ENCODE data around the gene DSC3. TPM values are rescaled to one million over a fixed set of nuclear protein-coding genes. Genes with fewer than 3 reads are reported as not detected.

Gene DSC3
- total RNA-seq, 3 donors from 2014 or later (not counting 1 experiment from before 2014, with no cell fraction given), result not detected

DNA sequence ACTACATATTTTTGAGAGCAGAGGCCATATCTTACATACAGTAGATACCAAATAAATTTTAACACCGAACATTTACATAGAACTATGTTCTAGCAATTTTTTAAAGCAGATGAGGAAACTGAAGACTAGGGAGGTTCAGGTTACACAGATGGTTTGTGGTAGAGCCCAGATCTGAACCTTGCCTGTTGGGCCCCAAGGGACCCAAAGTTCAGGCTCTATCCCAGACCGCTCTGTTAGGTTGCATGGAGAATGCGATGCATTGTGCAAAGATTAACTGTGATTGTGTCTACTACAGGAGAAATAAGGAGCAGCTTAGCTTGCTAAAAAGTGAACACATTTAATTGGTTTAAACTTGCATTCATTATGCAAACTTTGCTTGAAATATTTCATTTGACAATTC, 16.4 kb upstream of the DSC3 start:
- Mint-ChIP-seq H3K36me3 (no peaks in the 10 kb centered on the region), H3K4me3 (no peak overlapping the region), H3K27ac (no peak overlapping the region), H3K9me3 (peaks cover 10 to 11% of the 10 kb centered on the region in 2 donors), H3K27me3 (ENCODE audit: low read depth in 2 of 2) (no peaks in the 10 kb centered on the region), H3K4me1 (no peaks in the 10 kb centered on the region)
- ATAC-seq (no peak), DNase-seq (no peak)
- Histone ChIP-seq H3K9me3 (ENCODE audit: control insufficient read depth, insufficient read depth, low read length) (no peaks in the 10 kb centered on the region), H3K4me3 (ENCODE audit: low read length) (no peak overlapping the region), H3K36me3 (ENCODE audit: control insufficient read depth, insufficient read depth, low read length) (no peaks in the 10 kb centered on the region), H3K27ac (ENCODE audit: low read length) (no peak overlapping the region), H3K27me3 (ENCODE audit: control insufficient read depth, insufficient read depth, low read length) (no peaks in the 10 kb centered on the region), H3K4me1 (ENCODE audit: control insufficient read depth, insufficient read depth, low read length) (no peaks in the 10 kb centered on the region)
- intact Hi-C loops (cut with micrococcal nuclease), result no loop called here
- WGBS (ENCODE audit: insufficient coverage), result 89% methylated on average over 2 of the region's 3 CpGs
- TF ChIP-seq CTCF (IDR thresholded peaks at IDR 0.05), result no peak

DNA sequence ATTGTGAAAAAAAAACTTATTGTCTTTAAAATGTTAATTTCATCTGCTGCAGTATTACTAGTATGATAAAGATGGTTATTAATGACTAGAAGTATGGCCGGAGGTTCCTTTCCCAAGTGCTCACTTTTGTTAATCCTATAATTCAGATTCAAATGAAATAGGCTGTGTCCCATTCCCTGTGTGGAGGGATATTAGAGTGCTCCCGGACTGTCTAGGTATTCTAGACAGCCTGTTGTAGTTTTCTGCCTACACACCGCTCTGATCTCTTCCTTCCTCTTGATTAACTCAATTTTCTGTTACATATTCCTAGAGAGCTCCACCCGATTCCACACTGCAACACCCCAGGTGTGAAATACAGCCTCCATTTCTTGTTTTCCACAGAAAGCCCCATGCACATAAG, 15.4 kb upstream of the DSC3 start:
- H3K4me1 ChIP-seq (ENCODE audit: control insufficient read depth, insufficient read depth, low read length), result no peaks in the 10 kb centered on the region
- H3K27ac Mint-ChIP-seq, result no peak overlapping the region
- no peaks in the 10 kb centered on the region for H3K36me3 ChIP-seq (ENCODE audit: control insufficient read depth, insufficient read depth, low read length)
- WGBS (ENCODE audit: insufficient coverage), result 93% methylated on average over 2 of the region's 4 CpGs
- no peaks in the 10 kb centered on the region for H3K9me3 ChIP-seq (ENCODE audit: control insufficient read depth, insufficient read depth, low read length)
- no peak overlapping the region for H3K4me3 Mint-ChIP-seq
- H3K4me1 Mint-ChIP-seq, result no peaks in the 10 kb centered on the region
- DNase-seq (no peak), ATAC-seq (no peak)
- no peaks in the 10 kb centered on the region for H3K27me3 Mint-ChIP-seq (ENCODE audit: low read depth in 2 of 2)
- no peak overlapping the region for H3K27ac ChIP-seq (ENCODE audit: low read length)
- intact Hi-C loops (cut with micrococcal nuclease), result no loop called here
- H3K4me3 ChIP-seq (ENCODE audit: low read length), result no peak overlapping the region
- no peaks in the 10 kb centered on the region for H3K36me3 Mint-ChIP-seq
- H3K27me3 ChIP-seq (ENCODE audit: control insufficient read depth, insufficient read depth, low read length), result no peaks in the 10 kb centered on the region
- no peak for TF ChIP-seq CTCF (IDR thresholded peaks at IDR 0.05)
- H3K9me3 Mint-ChIP-seq, result peaks cover 13% of the 10 kb centered on the region in 2 donors

- Mint-ChIP-seq H3K9me3 (peaks cover 15 to 19% of the 10 kb centered on the region in 2 donors), H3K4me3 (no peak overlapping the region), H3K4me1 (no peaks in the 10 kb centered on the region), H3K27me3 (ENCODE audit: low read depth in 2 of 2) (no peaks in the 10 kb centered on the region), H3K27ac (no peak overlapping the region), H3K36me3 (no peaks in the 10 kb centered on the region)
- H3K4me3 ChIP-seq (ENCODE audit: low read length), result no peak overlapping the region
- intact Hi-C loops (cut with micrococcal nuclease), result no loop called here
- DNase-seq (no peak), ATAC-seq (no peak)
- H3K27ac ChIP-seq (ENCODE audit: low read length), result no peak overlapping the region
- no peaks in the 10 kb centered on the region for H3K9me3 ChIP-seq (ENCODE audit: control insufficient read depth, insufficient read depth, low read length)
- H3K4me1 ChIP-seq (ENCODE audit: control insufficient read depth, insufficient read depth, low read length), result no peaks in the 10 kb centered on the region
- WGBS (ENCODE audit: insufficient coverage), result 60% methylated on average over 1 of the region's 5 CpGs
- H3K36me3 ChIP-seq (ENCODE audit: control insufficient read depth, insufficient read depth, low read length), result no peaks in the 10 kb centered on the region
- no peak for TF ChIP-seq CTCF (IDR thresholded peaks at IDR 0.05)
- H3K27me3 ChIP-seq (ENCODE audit: control insufficient read depth, insufficient read depth, low read length), result no peaks in the 10 kb centered on the region
Measured at GRCh38 chr18:31057051-31057450, 14.5 kb upstream of the DSC3 start.

GRCh38 chr18:31056296-31056695, 13.8 kb upstream of the DSC3 start:
- H3K36me3 ChIP-seq (ENCODE audit: control insufficient read depth, insufficient read depth, low read length), result no peaks in the 10 kb centered on the region
- intact Hi-C loops (cut with micrococcal nuclease), result no loop called here
- no peak for ATAC-seq
- 100% methylated on average over 1 of the region's 2 CpGs for WGBS (ENCODE audit: insufficient coverage)
- H3K27me3 ChIP-seq (ENCODE audit: control insufficient read depth, insufficient read depth, low read length), result no peaks in the 10 kb centered on the region
- H3K4me1 ChIP-seq (ENCODE audit: control insufficient read depth, insufficient read depth, low read length), result no peaks in the 10 kb centered on the region
- Mint-ChIP-seq H3K4me3 (no peak overlapping the region), H3K27me3 (ENCODE audit: low read depth in 2 of 2) (no peaks in the 10 kb centered on the region), H3K4me1 (no peaks in the 10 kb centered on the region), H3K27ac (no peak overlapping the region), H3K9me3 (peaks cover 15 to 19% of the 10 kb centered on the region in 2 donors), H3K36me3 (no peaks in the 10 kb centered on the region)
- TF ChIP-seq CTCF (IDR thresholded peaks at IDR 0.05), result no peak
- DNase-seq, result no peak
- H3K27ac ChIP-seq (ENCODE audit: low read length), result no peak overlapping the region
- no peak overlapping the region for H3K4me3 ChIP-seq (ENCODE audit: low read length)
- no peaks in the 10 kb centered on the region for H3K9me3 ChIP-seq (ENCODE audit: control insufficient read depth, insufficient read depth, low read length)

Measured in natural killer cell (primary cell).